HS-27A (cell line): ENCODE results near the gene GNAT3.

Experiments
- DNase-seq: peaks from one replicate; pipeline ENCODE4 v3.0.0-alpha.2; 2012; ENCODE audit warnings: low read depth, missing footprints

GNAT3 gene

DNA sequence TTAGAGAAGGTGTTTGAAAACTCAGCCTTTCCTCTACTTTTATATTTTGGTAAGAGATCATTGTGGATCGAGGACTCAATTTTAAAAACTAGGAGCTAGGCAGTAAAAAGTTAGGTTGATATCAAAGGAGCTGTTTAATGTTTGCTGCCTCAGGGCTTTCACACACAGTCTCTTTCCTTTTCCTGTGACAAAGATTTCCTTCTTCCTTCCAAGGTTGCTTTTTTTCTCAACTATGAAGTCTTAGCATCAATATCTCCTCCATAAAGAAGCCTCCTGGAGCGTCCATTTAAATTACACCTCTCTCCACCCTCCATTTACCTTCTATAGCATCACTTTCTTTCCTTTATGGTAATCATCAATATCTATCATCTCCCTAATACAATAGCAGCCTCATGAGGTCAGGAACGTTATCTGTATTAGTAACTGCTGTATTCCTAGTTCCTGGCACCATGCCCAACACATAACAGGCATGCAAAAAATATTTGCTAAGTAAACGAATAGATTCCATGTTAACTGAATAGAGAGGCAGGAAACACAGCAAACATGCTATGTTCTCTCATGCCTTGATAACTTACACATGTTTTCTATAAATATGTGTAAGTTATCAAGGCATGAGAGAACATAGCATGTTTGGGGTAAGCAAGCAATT is 48.5 kb downstream of the GNAT3 start:
- DNase-seq = no peak

DNA sequence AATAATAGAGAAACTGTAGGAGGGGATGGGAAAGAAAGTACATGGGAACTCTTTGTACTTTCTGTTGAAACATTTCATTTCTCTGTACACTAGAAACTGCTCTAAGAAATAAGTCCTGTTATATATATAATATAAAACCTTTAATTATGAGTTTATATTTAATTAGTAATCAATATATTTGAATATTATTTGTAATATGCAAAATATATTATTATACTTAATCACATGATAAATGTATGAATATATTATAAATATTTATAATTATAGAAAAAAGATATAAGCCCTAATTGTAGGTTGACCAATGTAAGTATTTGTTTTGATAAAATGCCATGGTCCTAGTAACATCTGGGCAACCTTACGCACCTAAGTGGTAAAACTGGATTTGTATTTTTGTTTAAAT is 51.0 kb downstream of the GNAT3 start:
- DNase-seq = no peak

DNA sequence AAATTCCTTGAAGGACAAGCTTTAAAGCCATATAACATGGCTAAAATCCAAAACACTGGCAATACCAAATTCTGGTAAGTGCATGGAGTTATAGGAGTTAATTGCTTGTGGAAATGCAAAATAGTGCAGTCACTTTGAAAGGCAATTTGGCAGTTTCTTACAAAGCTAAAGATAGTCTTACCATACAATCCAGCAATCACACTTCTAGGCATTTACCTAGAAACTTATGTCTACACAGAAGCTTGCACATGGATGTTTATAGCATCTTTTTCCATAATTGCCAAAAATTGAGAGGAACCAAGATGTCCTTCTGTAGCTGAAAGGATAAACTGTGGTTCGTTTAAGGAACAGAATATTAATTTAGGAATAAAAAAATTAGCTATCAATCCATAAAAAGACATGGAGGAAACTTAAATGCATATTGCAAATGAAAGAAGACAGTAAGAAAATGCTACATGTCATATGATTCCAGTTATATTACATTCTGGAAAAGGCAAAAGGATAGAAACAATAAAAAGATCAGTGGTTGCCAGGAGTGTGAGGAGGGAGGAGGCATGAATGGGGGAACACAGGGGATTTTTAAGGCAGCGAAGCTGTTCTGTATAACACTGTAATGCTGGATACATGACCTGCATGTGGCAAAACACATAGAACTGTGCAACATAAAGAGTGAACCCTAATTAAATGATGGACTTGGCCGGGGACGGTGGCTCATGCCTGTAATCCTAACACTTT is 51.9 kb downstream of the GNAT3 start:
- no peak for DNase-seq

DNA sequence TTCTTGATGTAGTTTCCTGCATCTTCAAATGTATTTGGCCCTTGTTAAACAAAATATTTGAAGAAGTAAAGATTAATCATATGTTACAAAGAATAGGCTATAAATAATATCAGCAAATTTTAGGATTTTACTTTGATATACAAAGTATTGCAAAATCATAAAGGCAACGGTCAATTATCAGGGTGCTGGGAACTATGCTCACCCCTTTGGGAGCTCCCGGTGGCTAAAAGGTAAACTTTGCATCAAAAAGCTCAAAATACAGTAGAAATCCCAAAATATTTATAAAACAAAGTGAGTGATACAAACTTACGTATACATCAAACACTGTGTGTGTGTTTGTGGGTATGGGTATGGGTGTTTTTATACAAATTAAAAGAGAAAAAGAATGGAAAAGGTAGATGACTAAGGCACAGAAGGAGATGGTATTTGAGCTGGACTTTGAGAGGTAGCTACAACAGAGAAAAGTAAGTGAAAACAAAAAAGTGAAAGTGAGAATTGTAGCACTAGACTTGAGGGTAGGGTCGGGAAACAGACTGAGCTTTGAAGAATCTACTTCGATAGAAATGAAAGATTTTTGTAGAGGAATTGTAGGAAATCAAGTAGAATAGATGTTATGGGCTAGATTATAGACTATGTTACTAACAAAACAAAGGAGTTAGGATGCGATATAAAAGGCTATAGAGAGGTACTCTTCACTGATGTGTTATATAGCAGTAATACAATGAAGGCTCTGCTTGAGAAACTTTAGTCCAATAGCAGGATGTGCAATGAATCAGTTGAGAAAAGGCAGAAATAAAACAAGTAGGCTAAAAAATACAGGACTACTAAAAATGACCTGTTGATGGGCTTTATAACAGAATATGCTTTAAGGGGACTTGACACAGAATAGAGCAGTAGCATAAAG is 52.8 kb downstream of the GNAT3 start:
- no peak for DNase-seq

DNA sequence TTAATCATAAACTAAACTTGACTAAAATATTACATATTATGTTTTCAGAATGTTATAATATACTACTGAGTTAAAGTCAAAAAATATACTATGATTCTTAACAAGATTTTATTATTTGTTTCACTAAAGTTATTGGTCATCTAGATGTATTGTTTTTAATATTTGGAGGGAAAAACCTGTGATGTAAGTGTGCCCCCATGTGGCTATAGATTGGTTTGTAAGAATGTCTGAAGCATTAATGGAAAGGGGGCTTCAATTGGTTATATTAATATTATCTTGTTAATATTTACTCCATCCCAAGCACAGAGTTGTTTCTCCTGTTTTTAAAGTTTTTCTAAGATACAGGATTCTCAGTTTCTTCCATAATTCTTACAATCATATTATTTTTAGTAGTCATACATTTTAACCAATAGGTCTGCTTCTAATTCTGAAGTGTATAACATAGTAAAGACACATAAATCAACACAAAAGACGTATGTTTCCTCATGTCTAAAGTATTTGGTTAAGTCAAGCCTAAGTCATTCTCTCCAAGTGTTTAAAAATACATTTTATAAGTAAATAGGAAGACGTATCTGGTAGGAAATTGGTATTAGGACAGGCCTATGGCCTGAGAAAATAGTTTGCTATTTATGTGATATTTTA is 58.0 kb downstream of the GNAT3 start:
- DNase-seq = no peak

DNA sequence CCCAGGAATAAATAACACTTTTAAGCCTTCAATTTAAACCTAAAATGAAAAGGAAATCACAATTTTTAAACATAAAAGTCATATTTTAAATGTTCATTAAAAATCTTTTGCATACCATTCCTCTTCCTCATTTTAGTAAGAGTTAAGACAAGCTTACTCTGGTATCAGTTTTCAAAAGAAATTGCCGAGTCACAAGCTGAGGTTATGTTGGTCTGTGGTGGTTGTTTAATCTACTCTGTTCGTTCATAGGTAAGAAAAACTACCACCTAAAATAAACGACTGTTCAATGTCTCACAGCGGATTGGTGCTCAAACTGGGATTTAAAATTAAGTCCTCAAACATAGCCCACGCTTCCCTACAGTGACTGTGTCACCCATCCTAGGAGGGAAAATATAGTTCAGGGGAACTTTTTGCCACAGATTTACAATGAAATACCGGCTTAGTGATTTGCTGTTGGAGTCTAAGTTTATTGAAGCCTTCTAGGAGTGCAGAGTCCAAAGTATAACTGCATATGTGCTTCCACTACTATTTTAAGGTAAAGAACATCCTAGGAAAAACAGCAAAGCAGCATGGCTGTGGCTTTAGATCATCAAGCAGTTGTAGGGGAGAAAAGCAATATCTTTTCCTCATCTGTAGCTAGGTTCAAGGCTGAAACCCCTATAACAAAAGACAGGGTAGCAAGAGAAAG is 61.1 kb downstream of the GNAT3 start:
- no peak for DNase-seq

DNA sequence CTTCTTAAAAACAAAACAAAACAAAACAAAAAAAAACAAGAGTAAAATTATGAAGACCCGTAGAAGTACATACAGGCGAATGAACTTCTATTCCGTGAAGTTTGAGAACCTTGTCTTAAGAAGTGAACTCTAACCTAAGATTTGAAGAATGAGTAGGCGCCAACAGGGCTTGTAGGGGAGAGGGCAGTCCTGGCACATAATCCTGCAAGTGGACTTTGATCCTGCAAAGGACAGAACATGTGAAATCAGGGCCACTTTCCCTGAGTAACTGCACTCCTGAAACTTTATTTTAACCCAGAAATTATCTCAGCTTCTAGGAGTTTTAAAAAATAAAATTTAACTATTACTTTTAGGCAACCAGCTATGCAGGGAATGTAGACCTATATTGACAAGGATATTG is 62.0 kb downstream of the GNAT3 start:
- no peak for DNase-seq

DNA sequence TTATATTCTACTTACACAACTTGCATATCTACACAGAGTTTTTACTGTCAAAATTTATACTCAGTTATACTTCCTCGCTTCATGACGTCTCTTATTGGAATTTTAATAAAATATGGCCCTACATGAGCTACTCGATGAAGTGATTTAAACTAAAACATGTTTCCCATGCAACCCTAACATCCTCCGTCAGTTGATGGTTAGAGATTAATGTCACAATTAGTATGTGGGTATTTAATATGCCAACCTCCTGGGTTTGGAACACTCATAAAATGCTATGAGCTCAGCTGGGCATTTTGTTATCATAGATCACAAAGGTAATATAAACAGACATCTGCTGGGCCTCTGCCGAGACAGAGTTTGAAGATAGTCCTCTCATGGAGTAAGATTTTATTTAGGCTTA is 66.5 kb downstream of the GNAT3 start:
- DNase-seq = no peak

DNA sequence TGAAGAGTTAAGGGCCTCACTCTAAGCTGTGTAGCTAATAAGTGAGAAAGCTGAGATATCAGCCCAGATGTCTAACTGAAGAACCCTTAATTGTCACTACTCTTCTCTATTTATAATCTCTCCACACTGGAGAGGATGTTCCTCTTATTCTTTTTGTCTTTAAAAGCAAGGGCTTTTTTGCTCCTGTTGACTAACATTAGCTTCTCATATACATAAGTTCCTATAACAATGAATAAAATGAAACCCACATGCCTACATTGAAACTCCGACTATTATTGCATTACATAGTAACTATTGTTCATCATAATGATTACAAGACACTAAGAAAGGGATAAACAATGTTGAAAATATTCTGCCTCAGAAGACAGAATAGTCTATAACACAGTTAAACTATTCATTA is 67.1 kb downstream of the GNAT3 start:
- DNase-seq = no peak

DNA sequence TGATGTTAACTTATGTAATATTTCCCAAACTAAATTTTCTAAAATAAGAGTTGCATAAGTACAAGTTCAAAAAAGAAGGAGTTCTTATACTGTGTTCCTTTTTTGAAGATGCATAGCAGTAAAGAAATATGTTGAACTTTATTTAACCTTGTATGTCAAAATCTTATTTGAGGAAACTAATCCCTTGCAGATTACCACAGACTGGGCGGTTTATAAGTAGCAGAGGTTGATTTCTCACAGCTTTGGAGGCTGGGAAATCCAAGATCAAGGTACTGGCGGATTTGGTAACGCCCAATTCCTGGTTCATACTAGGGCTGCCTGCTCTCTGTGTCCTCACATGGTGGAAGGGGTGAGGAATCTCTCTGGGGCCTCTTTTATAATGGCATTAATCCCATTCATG is 68.5 kb downstream of the GNAT3 start:
- DNase-seq = no peak

DNA sequence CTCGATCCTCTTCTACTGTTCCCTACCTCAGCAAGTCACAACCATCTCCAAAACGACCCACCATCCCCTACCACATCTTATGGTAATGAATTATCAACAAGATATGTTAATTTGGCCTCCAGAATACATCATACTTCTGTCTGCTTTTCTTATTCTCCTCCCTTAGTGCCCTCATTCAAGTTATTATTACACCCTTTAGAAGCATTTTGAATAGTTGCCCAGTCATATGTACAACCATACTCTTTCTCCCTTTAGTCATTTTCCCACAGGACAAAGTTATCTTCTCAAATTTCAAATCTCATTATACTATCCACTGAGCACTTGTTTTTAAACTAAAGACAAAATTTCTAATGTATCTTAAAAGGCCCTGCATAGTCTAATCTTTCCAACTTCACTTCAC is 71.0 kb downstream of the GNAT3 start:
- DNase-seq = no peak

DNA sequence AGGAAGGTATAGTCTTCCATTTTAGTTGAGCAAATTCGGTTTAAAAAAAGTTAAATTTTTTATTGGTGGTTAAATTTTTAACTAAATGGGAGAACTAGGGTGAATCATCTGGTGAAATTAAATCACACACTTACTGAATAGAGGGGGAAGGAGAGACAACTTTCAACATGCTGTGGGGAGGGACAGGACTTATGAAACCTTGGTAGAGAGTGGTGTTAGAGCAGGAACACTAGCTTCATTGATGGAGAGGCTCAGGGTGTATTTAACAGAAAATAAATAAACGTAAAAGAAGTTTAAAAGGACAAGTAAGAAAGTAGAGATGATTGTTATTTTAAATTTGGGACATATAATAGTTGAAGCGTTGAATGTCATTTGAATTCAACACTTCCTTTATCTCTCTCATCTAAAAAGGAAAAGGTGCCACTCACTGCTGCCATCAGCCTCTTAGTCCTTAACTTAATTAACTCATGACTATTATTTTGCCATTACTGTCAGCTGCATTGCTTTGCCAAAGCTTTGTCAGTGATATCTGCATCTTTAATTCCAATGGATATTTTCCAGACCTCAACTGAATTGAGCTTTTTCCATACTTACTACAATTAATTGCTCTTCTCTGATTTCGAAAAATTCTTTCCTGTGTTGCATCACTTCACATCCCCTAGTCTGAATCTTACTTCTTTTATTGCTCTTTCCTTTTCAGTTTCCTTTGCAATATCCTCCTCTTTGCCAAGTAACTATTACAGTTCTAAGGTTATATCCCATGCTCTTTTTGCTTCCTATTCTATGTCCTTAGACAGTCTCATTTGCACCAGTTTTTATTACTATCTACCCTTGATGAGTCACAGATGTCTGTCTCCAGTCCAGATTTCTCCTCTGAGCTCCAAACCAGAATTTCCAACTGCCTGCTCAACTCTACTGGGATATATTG is 71.7 kb downstream of the GNAT3 start:
- DNase-seq = no peak

DNA sequence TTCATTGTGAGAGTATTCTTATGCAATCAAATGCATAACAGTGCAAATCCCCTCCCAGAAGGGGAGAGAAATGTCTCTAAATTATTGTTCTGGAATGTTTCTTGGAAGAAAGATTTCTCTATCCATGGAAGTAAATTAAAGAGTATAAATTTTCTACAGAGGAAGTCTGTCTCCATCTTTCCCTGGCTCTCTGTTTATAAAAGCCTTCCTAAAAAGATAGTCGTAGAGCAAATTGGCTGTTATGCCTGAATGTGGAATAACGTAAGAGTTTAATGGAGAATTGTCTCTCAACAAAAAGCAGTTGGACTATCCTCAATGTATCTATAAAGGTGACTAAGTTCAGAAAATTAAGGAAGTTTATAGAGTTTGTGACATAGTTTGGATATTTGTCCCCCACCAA is 76.3 kb downstream of the GNAT3 start:
- no peak for DNase-seq

DNA sequence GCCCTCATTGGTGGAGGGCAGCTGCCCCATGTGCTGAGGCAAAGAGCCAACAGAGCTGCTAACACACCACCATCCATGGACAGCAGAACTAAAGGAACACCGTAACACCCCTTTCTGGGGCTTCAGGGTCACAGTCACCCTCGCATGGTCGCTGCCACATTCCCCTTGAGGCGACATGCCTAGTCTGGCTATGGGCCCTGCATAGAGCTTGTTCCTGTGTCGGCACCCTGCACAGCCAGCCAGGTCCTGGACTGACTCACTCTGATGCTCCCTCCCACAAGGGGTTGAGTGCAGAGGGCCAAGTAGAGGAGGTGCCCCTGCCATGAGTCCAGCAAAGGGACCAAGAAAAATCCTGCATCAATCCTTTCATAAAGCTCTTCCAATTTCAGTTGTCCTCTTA is 77.8 kb downstream of the GNAT3 start:
- DNase-seq = no peak

DNA sequence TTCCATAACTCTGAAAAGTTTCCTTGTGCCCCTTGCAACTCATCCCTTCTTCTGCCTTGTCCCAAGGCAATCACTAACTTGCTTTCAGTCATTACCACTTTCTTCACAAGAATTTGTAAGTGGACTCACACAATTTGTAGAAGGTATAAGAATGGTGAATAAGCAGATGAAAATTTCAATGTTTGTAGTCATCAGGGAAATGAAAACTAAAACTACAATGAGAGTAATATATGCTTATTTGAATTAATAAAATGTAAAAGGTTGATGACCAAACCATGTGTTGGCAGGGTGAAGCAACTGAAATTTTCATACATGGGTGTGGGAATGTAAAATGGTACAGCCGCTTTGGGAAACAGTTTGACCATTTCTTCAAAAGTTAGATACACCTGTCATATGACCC is 79.7 kb downstream of the GNAT3 start:
- no peak for DNase-seq

DNA sequence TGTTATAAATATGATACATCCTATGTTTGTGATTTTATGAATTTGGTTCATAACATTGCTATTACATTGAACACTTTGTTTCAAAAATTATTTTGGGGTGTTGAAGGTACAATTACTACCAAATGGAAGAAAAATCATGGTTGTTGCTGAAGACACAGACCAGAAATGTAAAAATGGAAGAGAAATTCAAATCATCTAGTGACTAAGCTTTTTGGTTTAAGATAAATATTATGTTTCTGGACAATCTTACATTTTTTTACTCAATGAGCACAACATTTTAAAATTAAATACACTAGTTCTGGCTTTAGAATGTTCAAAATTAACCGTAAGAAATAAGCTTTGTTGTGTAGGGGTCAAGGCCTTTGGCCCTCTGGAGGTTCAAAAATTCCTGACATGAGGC is 82.7 kb downstream of the GNAT3 start:
- no peak for DNase-seq

DNA sequence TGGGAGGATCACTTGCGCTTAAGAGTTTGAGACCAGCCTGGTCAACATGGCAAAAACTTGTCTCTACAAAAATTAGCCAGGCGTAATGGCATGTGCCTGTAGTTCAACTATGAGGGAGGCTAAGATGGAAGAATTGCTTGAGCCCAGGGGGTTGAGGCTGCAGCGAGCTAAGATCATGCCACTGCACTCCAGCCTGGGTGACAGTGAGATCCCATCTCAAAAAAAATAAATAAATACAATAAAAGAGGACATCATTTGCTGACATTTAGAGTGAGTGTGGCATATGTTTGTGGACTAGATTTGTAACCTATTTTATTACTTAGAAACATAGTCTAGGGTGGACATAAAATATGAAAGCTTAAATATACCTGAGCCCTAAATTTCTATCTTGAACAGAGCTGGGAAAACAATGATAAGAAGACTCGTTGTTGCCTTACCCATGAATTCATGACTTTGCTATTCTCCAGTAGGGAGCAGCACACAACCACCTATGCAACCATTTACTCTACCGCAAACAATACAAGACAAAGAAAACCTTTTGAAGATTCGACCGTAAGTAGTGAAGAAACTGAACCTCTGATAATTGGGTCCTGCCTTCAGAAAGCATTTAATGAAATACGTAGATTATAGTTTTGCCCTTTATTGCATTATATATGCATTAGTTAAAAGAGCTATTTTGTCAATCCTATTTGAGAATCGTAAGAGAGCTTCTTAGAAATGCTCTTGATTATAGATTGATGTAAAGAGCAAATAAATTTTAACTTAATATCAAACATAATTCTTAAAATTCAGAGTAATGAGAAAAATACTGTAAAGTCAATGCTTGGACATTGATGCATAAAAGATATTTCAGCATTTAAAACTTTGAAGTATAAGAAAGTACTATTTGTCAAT is 83.5 kb downstream of the GNAT3 start:
- DNase-seq = no peak

DNA sequence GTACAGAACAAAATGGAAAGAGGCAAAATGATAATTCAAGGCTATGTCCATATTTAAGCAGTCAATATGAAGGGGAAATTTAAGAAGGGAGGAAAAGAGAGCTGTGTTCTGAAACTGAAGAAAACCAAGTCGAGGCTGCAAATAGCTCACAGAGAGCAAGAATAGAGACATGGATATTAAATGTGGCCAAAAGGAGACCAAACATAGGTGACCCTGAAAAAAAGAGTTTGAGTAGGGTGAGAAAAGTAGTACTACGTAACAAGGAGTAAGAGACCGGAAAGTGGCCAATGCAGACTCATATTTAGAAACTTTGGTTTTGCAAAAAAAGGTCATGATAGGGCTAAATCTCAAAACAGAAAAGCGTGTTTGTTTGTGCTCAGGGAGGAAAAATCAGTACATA is 84.6 kb downstream of the GNAT3 start:
- DNase-seq = no peak

DNA sequence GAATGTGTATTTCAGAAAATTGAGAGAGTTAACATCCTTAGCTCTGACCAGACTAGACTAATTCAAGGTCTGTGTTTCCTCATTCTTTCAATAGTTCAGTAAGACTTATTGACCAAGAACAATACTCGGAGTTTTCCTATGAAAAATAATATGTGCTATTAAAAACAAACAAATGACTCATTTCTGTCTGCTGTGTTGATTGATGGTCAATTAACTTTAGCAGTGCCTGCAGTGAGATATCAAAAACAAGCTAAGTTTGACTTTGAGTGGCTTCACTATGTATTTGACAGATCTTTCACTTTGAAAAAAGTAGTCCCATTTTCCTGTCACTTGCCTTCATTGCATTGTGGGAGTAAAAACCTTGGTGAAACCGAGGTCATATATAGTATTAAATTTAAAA is 91.0 kb downstream of the GNAT3 start:
- DNase-seq = no peak
